SK-N-SH treated with all-trans-retinoic acid at 6 μM for 48 hours (cell line): ENCODE measurements around the gene SLC25A42.

ENCODE experiments used
- ATAC-seq: fragments of 200-7000 bp; cut with Tn5 transposase; 3 replicates; pipeline ENCODE4 v1.9.1; 2020; ENCODE audit warnings: mild to moderate bottlenecking, moderate library complexity
- ARNTL ChIP-seq: fragments of 450-650 bp; formaldehyde crosslinking; IDR thresholded peaks from 2 replicates; pipeline ENCODE4 v1.5.0; 2020; ENCODE audit warnings: low read depth, mild to moderate bottlenecking, moderate library complexity, borderline replicate concordance
- CSDC2 ChIP-seq: fragments of 250-450 bp; sonication (Bioruptor Pico); IDR thresholded peaks from 2 replicates; pipeline ENCODE4 v1.5.0; 2020; ENCODE audit warnings: mild to moderate bottlenecking, moderate library complexity
- ESRRG ChIP-seq: fragments of 250-450 bp; sonication (Bioruptor Pico); IDR thresholded peaks from 2 replicates; pipeline ENCODE4 v1.6.1; 2021; ENCODE audit warnings: mild to moderate bottlenecking
- GLIS3 ChIP-seq: fragments of 250-450 bp; sonication (Bioruptor Pico); IDR thresholded peaks from 2 replicates; pipeline ENCODE4 v1.5.0; 2020; ENCODE audit warnings: mild to moderate bottlenecking, moderate library complexity
- ISL1 ChIP-seq: fragments of 250-450 bp; sonication (Bioruptor Pico); IDR thresholded peaks from 2 replicates; pipeline ENCODE4 v2.1.2; 2022; ENCODE audit warnings: mild to moderate bottlenecking, moderate library complexity
- OSR1 ChIP-seq: fragments of 250-450 bp; sonication (Bioruptor Pico); IDR thresholded peaks from 2 replicates; pipeline ENCODE4 v1.8.0; 2022; ENCODE audit warnings: moderate library complexity, mild to moderate bottlenecking, inconsistent platforms
- POU6F1 ChIP-seq: fragments of 250-450 bp; sonication (Bioruptor Pico); IDR thresholded peaks from 2 replicates; pipeline ENCODE4 v1.8.0; 2021; ENCODE audit warnings: low read depth, mild to moderate bottlenecking, moderate library complexity, borderline replicate concordance
- PPARA ChIP-seq: fragments of 250-450 bp; sonication (Bioruptor Pico); IDR thresholded peaks from 2 replicates; pipeline ENCODE4 v1.5.0; 2020; ENCODE audit warnings: mild to moderate bottlenecking, borderline replicate concordance
- RARB ChIP-seq: fragments of 250-450 bp; sonication (Bioruptor Pico); IDR thresholded peaks from 2 replicates; pipeline ENCODE4 v1.8.0; 2021; ENCODE audit warnings: mild to moderate bottlenecking, moderate library complexity
- SNAI2 ChIP-seq: fragments of 250-450 bp; sonication (Bioruptor Pico); IDR thresholded peaks from 2 replicates; pipeline ENCODE4 v1.5.0; 2020; ENCODE audit warnings: mild to moderate bottlenecking, moderate library complexity
- TCF4 ChIP-seq: fragments of 250-450 bp; sonication (Bioruptor Pico); IDR thresholded peaks from 2 replicates; pipeline ENCODE4 v1.8.0; 2021; ENCODE audit warnings: mild to moderate bottlenecking, moderate library complexity, borderline replicate concordance
- TOX ChIP-seq: fragments of 250-450 bp; sonication (Bioruptor Pico); IDR thresholded peaks from 2 replicates; pipeline ENCODE4 v1.8.0; 2021; ENCODE audit warnings: mild to moderate bottlenecking, moderate library complexity, borderline replicate concordance
- ZC3H10 ChIP-seq: fragments of 250-450 bp; sonication (Bioruptor Pico); IDR thresholded peaks from 2 replicates; pipeline ENCODE4 v1.5.1; 2021; ENCODE audit warnings: mild to moderate bottlenecking, moderate library complexity
- ZNF70 ChIP-seq: fragments of 450-650 bp; formaldehyde crosslinking; IDR thresholded peaks from 2 replicates; pipeline ENCODE4 v1.5.0; 2020; ENCODE audit warnings: mild to moderate bottlenecking, moderate library complexity
- ZNF8 ChIP-seq: fragments of 450-650 bp; formaldehyde crosslinking; IDR thresholded peaks from 2 replicates; pipeline ENCODE4 v1.5.0; 2020; ENCODE audit warnings: mild to moderate bottlenecking, moderate library complexity
- TF ChIP-seq, protein P1 (sequence below): fragments of 250-450 bp; sonication (Bioruptor Pico); IDR thresholded peaks from 2 replicates; pipeline ENCODE4 v1.8.0; 2020; ENCODE audit warnings: mild to moderate bottlenecking, moderate library complexity, borderline replicate concordance
- TF ChIP-seq, protein P2 (sequence below): fragments of 250-450 bp; sonication (Bioruptor Pico); IDR thresholded peaks from 2 replicates; pipeline ENCODE4 v1.5.1; 2021; ENCODE audit warnings: mild to moderate bottlenecking, moderate library complexity
- TF ChIP-seq, protein P3 (sequence below): fragments of 250-450 bp; sonication (Bioruptor Pico); IDR thresholded peaks from 2 replicates; pipeline ENCODE4 v1.5.1; 2020; ENCODE audit warnings: low read depth, mild to moderate bottlenecking, moderate library complexity
- TF ChIP-seq, protein P4 (sequence below): fragments of 250-450 bp; sonication (Bioruptor Pico); IDR thresholded peaks from 2 replicates; pipeline ENCODE4 v1.5.0; 2020; ENCODE audit warnings: mild to moderate bottlenecking, moderate library complexity

Gene SLC25A42

GRCh38 chr19:19111136-19111835 lies 47.5 kb downstream of the SLC25A42 start (continued):
- TF ChIP-seq, protein P1, sequence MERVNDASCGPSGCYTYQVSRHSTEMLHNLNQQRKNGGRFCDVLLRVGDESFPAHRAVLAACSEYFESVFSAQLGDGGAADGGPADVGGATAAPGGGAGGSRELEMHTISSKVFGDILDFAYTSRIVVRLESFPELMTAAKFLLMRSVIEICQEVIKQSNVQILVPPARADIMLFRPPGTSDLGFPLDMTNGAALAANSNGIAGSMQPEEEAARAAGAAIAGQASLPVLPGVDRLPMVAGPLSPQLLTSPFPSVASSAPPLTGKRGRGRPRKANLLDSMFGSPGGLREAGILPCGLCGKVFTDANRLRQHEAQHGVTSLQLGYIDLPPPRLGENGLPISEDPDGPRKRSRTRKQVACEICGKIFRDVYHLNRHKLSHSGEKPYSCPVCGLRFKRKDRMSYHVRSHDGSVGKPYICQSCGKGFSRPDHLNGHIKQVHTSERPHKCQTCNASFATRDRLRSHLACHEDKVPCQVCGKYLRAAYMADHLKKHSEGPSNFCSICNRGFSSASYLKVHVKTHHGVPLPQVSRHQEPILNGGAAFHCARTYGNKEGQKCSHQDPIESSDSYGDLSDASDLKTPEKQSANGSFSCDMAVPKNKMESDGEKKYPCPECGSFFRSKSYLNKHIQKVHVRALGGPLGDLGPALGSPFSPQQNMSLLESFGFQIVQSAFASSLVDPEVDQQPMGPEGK (CRISPR knock-in tag): no peak
- TF ChIP-seq ZNF70 (CRISPR knock-in tag): no peak
- no peak for TF ChIP-seq ISL1
- no peak for TF ChIP-seq CSDC2
- TF ChIP-seq, protein P2, sequence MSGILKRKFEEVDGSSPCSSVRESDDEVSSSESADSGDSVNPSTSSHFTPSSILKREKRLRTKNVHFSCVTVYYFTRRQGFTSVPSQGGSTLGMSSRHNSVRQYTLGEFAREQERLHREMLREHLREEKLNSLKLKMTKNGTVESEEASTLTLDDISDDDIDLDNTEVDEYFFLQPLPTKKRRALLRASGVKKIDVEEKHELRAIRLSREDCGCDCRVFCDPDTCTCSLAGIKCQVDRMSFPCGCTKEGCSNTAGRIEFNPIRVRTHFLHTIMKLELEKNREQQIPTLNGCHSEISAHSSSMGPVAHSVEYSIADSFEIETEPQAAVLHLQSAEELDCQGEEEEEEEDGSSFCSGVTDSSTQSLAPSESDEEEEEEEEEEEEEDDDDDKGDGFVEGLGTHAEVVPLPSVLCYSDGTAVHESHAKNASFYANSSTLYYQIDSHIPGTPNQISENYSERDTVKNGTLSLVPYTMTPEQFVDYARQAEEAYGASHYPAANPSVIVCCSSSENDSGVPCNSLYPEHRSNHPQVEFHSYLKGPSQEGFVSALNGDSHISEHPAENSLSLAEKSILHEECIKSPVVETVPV (CRISPR knock-in tag): no peak
- TF ChIP-seq RARB (CRISPR knock-in tag): no peak
- no peak for TF ChIP-seq POU6F1 (CRISPR knock-in tag)
- TF ChIP-seq SNAI2 (CRISPR knock-in tag): no peak
- TF ChIP-seq TCF4 (CRISPR knock-in tag): no peak

- no peak for ATAC-seq
- TF ChIP-seq POU6F1 (CRISPR knock-in tag): no peak
- TF ChIP-seq ZNF8 (CRISPR knock-in tag): no peak
- TF ChIP-seq PPARA (CRISPR knock-in tag): no peak
- TF ChIP-seq ZC3H10: no peak
- TF ChIP-seq ESRRG (CRISPR knock-in tag): no peak
- no peak for TF ChIP-seq ISL1
- no peak for TF ChIP-seq TOX (CRISPR knock-in tag)
- TF ChIP-seq ARNTL: no peak
- TF ChIP-seq RARB (CRISPR knock-in tag): no peak
- TF ChIP-seq, protein P3, sequence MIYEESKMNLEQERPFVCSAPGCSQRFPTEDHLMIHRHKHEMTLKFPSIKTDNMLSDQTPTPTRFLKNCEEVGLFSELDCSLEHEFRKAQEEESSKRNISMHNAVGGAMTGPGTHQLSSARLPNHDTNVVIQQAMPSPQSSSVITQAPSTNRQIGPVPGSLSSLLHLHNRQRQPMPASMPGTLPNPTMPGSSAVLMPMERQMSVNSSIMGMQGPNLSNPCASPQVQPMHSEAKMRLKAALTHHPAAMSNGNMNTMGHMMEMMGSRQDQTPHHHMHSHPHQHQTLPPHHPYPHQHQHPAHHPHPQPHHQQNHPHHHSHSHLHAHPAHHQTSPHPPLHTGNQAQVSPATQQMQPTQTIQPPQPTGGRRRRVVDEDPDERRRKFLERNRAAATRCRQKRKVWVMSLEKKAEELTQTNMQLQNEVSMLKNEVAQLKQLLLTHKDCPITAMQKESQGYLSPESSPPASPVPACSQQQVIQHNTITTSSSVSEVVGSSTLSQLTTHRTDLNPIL: no peak
- TF ChIP-seq, protein P4, sequence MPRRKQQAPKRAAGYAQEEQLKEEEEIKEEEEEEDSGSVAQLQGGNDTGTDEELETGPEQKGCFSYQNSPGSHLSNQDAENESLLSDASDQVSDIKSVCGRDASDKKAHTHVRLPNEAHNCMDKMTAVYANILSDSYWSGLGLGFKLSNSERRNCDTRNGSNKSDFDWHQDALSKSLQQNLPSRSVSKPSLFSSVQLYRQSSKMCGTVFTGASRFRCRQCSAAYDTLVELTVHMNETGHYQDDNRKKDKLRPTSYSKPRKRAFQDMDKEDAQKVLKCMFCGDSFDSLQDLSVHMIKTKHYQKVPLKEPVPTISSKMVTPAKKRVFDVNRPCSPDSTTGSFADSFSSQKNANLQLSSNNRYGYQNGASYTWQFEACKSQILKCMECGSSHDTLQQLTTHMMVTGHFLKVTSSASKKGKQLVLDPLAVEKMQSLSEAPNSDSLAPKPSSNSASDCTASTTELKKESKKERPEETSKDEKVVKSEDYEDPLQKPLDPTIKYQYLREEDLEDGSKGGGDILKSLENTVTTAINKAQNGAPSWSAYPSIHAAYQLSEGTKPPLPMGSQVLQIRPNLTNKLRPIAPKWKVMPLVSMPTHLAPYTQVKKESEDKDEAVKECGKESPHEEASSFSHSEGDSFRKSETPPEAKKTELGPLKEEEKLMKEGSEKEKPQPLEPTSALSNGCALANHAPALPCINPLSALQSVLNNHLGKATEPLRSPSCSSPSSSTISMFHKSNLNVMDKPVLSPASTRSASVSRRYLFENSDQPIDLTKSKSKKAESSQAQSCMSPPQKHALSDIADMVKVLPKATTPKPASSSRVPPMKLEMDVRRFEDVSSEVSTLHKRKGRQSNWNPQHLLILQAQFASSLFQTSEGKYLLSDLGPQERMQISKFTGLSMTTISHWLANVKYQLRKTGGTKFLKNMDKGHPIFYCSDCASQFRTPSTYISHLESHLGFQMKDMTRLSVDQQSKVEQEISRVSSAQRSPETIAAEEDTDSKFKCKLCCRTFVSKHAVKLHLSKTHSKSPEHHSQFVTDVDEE: no peak
- TF ChIP-seq, protein P2 (CRISPR knock-in tag): no peak
- no peak for TF ChIP-seq SNAI2 (CRISPR knock-in tag)
- no peak for TF ChIP-seq GLIS3
- TF ChIP-seq OSR1 (CRISPR knock-in tag): no peak
Measured at GRCh38 chr19:19111967-19112580, 48.3 kb downstream of the SLC25A42 start.
